SJCRH30 (cell line): Measurements from ENCODE around the gene BTG1. TPM values are rescaled to one million over a fixed set of nuclear protein-coding genes. Genes with fewer than 3 reads are reported as not detected.
A peak's percentile ranks its signal among the peaks of the same experiment; 100 is the strongest.

Experiments used
- DNase-seq, 2 experiments: peaks; one replicate each; pipeline ENCODE4 v3.0.0-alpha.2; 2015 to 2020
- H3K27ac ChIP-seq: fragments of 250-450 bp; sonication (Bioruptor Pico); 2 replicates; pipeline ENCODE4 v1.5.1; 2020; ENCODE audit warnings: mild to moderate bottlenecking, moderate library complexity
- H3K27me3 ChIP-seq: fragments of 250-450 bp; sonication (Bioruptor Pico); 2 replicates; pipeline ENCODE4 v1.5.1; 2020; ENCODE audit warnings: mild to moderate bottlenecking, moderate library complexity
- H3K36me3 ChIP-seq: fragments of 250-450 bp; sonication (Bioruptor Pico); 2 replicates; pipeline ENCODE4 v1.5.1; 2020; ENCODE audit warnings: mild to moderate bottlenecking, moderate library complexity
- H3K4me1 ChIP-seq: fragments of 250-450 bp; sonication (Bioruptor Pico); 2 replicates; pipeline ENCODE4 v1.5.1; 2020; ENCODE audit warnings: mild to moderate bottlenecking, moderate library complexity
- H3K4me3 ChIP-seq: fragments of 250-450 bp; sonication (Bioruptor Pico); 2 replicates; pipeline ENCODE4 v1.5.1; 2020; ENCODE audit warnings: mild to moderate bottlenecking, moderate library complexity
- H3K9me3 ChIP-seq: fragments of 250-450 bp; sonication (Bioruptor Pico); replicated peaks from 2 replicates; pipeline ENCODE4 v1.5.1; 2020; ENCODE audit warnings: mild to moderate bottlenecking, moderate library complexity
- total RNA-seq: library from RNA; depleted of rRNA; stranded (reverse); fragments of >200 nt; shearing (Covaris generic); gene quantifications from 2 replicates; pipeline ENCODE4 v1.2.3, GENCODE V29; 2014

Gene BTG1
- total RNA-seq, 1 experiment from 2014 or later, result 14.3 TPM

- H3K9me3 ChIP-seq, result no peaks in the 10 kb centered on the region
- H3K27ac ChIP-seq, result no peak overlapping the region
- no peak for DNase-seq
- H3K27me3 ChIP-seq, result no peaks in the 10 kb centered on the region
- no peaks in the 10 kb centered on the region for H3K36me3 ChIP-seq
- H3K4me1 ChIP-seq, result no peaks in the 10 kb centered on the region
- H3K4me3 ChIP-seq, result no peak overlapping the region
These were observed 19.1 kb upstream of the BTG1 start for GRCh38 chr12:92164712-92165111.

DNA sequence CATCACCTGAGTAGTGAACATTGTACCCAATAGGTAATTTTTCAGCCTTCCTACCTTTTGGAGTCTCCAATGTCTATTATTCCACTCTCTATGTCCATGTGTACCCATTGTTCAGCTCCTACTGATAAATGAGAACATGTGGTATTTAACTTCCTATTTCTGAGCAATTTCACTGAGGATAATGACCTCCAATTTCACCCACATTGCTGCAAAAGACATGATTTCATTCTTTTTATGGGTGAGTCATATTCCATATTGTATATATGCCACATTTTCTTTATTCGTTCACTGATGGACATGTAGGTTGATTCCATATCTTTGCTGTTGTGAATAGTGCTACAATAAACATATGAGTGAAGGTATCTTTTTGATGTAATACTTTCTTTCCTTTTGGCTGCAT lies 16.4 kb upstream of the BTG1 start:
- no peak for DNase-seq
- Histone ChIP-seq H3K4me3 (no peak overlapping the region), H3K36me3 (no peaks in the 10 kb centered on the region), H3K9me3 (no peaks in the 10 kb centered on the region), H3K4me1 (no peaks in the 10 kb centered on the region), H3K27ac (no peak overlapping the region), H3K27me3 (no peaks in the 10 kb centered on the region)

GRCh38 chr12:92158796-92159439 lies 13.3 kb upstream of the BTG1 start:
- Histone ChIP-seq H3K4me3 (no peak overlapping the region), H3K4me1 (no peaks in the 10 kb centered on the region), H3K36me3 (no peaks in the 10 kb centered on the region)

GRCh38 chr12:92156704-92157395 lies 11.2 kb upstream of the BTG1 start:
- Histone ChIP-seq H3K36me3 (no peaks in the 10 kb centered on the region), H3K9me3 (no peaks in the 10 kb centered on the region), H3K4me1 (no peaks in the 10 kb centered on the region), H3K27me3 (no peaks in the 10 kb centered on the region), H3K4me3 (no peak overlapping the region), H3K27ac (no peak overlapping the region)
- no peak for DNase-seq

More at GRCh38 chr12:92158796-92159439, 13.3 kb upstream of the BTG1 start:
- Histone ChIP-seq H3K27me3 (no peaks in the 10 kb centered on the region), H3K9me3 (no peaks in the 10 kb centered on the region), H3K27ac (no peak overlapping the region)
- no peak for DNase-seq

DNA sequence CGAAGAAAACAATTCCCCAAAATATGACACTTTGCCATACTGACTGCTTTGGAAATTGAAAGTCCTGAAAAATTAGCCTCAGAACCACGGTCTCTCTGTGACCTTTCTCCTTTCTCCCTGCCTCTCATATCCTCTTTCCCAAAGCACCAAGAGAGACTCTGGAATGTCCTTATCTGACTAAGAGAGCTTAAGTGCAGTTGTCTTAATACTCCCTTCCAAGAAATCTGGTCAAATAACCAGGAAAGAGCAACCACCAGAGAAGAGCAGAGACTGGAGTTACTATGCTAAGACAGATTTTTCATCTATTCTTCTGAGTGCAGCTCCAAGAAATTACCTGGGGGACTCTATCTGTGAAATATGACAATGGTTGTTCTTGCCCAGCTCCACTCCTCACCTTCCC lies 10.5 kb upstream of the BTG1 start:
- no peaks in the 10 kb centered on the region for H3K9me3 ChIP-seq
- H3K27me3 ChIP-seq, result no peaks in the 10 kb centered on the region
- no peak overlapping the region for H3K27ac ChIP-seq
- no peaks in the 10 kb centered on the region for H3K4me1 ChIP-seq
- H3K36me3 ChIP-seq, result no peaks in the 10 kb centered on the region
- no peak for DNase-seq
- no peak overlapping the region for H3K4me3 ChIP-seq

- H3K4me1 ChIP-seq, result no peaks in the 10 kb centered on the region
- no peaks in the 10 kb centered on the region for H3K9me3 ChIP-seq
- DNase-seq, result no peak
- no peaks in the 10 kb centered on the region for H3K36me3 ChIP-seq
- no peaks in the 10 kb centered on the region for H3K27me3 ChIP-seq
- H3K27ac ChIP-seq, result no peak overlapping the region
- no peak overlapping the region for H3K4me3 ChIP-seq
These were observed 10.1 kb upstream of the BTG1 start for GRCh38 chr12:92155733-92156132.

- no peak for DNase-seq
- Histone ChIP-seq H3K27ac (no peak overlapping the region), H3K4me1 (no peaks in the 10 kb centered on the region), H3K27me3 (no peaks in the 10 kb centered on the region), H3K9me3 (no peaks in the 10 kb centered on the region), H3K36me3 (no peaks in the 10 kb centered on the region), H3K4me3 (no peak overlapping the region)
These were observed 6.3 kb upstream of the BTG1 start for GRCh38 chr12:92151916-92152315.

- no peak overlapping the region for H3K4me3 ChIP-seq
- no peaks in the 10 kb centered on the region for H3K36me3 ChIP-seq
- no peak overlapping the region for H3K27ac ChIP-seq
- no peaks in the 10 kb centered on the region for H3K27me3 ChIP-seq
- no peaks in the 10 kb centered on the region for H3K9me3 ChIP-seq
- no peaks in the 10 kb centered on the region for H3K4me1 ChIP-seq
- DNase-seq, result no peak
These were observed 3.9 kb upstream of the BTG1 start for GRCh38 chr12:92149563-92149962.

- Histone ChIP-seq H3K4me3 (peak overlapping the region; percentile 90), H3K36me3 (peaks cover 15% of the 10 kb centered on the region), H3K4me1 (peaks cover 7% of the 10 kb centered on the region), H3K9me3 (no peaks in the 10 kb centered on the region), H3K27ac (no peak overlapping the region), H3K27me3 (no peaks in the 10 kb centered on the region)
- DNase-seq, result no peak
These were observed 1.8 kb upstream of the BTG1 start for GRCh38 chr12:92147491-92147890.

DNA sequence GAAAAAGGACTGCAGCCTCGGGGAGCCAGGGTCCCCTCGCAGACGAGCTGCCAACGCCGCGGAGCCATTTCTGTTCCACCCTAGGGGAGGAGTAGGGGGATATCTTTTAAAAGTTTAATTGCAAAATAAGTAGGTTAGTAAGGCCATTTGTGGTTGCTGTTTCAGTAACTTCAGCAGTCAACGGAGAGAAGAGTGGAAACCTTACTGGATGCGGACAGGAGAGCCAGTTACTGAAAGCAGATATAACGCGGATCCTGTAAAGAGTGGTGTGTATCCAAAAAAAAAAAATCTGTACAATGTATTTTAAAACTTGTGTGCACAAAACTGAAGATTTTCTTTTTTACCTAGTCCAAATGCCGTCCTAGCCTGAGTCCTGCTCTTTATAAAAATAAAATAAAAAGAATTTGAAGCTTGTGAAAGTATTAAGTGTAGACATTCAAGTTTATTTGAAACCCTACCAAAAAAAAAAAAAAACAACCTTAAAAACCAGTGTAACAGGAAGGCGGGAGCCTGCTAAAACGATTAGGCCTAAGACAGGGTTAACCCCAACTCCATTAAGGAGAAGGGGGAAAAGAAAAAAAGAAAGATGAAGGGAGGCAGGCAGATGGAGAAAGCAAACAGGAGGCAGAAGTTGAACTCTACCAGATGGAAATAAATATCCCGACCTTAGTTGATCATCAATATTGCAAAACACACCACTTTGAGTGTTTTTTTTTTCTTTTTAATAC lies 1.0 kb upstream of the BTG1 start:
- peak overlapping the region; percentile 90 for H3K4me3 ChIP-seq
- peak; percentile 11 to 43 for DNase-seq
- H3K27ac ChIP-seq, result peak overlapping the region; percentile 62
- H3K36me3 ChIP-seq, result peaks cover 21% of the 10 kb centered on the region
- H3K9me3 ChIP-seq, result no peaks in the 10 kb centered on the region
- no peaks in the 10 kb centered on the region for H3K27me3 ChIP-seq
- H3K4me1 ChIP-seq, result peaks cover 12% of the 10 kb centered on the region

DNA sequence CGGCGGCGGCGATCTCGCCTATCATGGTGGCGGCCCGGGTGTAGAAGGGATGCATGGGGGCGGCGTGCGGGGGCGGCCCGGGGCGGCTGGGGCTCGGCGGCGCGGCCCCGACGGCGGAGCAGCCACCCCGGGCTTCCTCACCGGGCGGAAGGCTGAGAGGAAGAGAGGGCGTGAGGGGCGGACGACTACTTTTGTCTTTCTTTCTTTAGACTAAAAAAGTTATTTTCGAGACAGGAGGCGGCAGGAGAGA lies 240 bp downstream of the BTG1 start:
- H3K27ac ChIP-seq, result peak overlapping the region; percentile 80
- H3K36me3 ChIP-seq, result peaks cover 27% of the 10 kb centered on the region
- peak overlapping the region; percentile 90 for H3K4me3 ChIP-seq
- no peaks in the 10 kb centered on the region for H3K27me3 ChIP-seq
- peaks cover 15% of the 10 kb centered on the region for H3K4me1 ChIP-seq
- H3K9me3 ChIP-seq, result no peaks in the 10 kb centered on the region
- DNase-seq, result no peak

DNA sequence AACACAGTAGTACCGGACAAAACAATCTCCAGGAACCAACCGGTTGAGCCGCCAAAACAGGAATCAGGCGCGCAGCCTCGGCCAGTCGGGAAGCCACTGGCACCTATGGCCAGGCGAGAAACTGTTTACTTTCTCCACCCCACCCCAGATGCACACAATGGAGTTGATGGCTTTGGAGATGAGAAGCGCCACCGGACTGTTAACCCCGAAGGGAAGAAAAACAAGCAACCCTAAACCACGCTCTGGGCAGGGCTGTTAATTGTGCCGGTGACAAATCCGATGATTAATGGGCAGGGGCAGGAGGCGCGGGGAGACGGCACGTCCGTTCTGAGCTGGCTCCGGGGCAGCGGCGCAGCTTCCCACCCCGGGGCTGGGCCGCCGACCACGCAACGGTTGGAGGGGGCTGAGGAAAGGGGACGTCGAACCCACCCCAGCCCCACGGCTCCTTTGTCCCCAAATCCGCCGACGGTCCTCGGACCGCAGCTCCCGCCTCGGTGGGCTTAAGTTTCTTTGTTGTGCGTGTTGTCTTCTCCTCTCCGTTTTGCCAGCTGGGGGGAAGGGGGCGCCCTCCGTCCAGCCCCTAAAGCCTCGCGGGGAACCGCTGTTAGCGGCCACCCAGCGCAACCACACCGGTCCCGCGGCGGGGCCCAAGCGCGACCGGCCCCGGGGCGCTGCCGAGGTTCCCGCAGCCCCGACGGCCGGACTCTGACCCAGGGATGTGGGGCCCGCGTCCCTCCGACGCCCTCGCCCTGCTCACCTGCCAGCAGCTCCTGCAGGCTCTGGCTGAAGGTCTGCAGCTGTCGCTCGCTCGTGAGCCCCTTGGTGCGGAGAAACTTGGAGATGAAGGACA lies 790 bp downstream of the BTG1 start:
- Histone ChIP-seq H3K4me3 (peak overlapping the region; percentile 90), H3K9me3 (no peaks in the 10 kb centered on the region), H3K27me3 (no peaks in the 10 kb centered on the region), H3K4me1 (peaks cover 19% of the 10 kb centered on the region), H3K36me3 (peaks cover 31% of the 10 kb centered on the region), H3K27ac (peak overlapping the region; percentile 80)
- peak; percentile 56 to 66 for DNase-seq

DNA sequence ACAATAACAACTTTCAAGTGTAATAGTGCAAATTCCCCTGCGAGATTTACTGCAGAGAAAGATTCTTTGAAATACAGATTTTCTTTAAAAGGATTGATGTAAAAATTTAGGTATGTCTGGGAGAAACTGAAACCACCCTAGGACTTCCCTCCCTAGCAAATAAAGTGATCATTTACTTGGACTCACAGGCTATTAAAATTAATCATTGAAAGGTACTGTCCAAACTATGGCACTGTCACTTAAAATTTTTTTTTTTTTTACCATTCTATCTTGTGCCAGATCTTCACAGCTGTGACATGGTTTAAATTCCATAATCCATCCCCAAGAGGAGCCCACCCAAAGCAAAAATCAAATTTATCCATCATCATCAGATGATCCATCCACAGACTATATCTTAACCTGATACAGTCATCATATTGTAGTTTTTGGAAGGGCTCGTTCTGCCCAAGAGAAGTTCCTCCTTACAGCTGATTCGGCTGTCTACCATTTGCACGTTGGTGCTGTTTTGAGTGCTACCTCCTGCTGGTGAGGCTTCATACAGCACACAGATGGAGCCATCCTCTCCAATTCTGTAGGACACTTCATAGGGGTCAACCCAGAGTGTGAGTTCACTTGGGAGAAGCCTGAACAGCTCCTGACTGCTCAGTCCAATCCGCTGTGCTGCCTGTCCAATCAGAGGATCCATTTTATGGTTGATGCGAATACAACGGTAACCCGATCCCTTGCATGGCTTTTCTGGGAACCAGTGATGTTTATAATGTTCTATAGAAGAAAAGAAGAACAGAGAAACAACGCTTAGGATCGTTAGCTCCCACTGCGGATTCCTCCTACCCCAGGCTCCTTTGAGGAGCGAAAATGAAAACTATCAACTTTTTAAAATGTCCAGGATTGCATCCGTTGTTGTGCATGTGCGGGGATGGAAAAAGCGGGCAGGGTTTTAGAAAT lies 1.7 kb downstream of the BTG1 start:
- Histone ChIP-seq H3K4me3 (peak overlapping the region; percentile 90), H3K27ac (peak overlapping the region; percentile 80), H3K9me3 (no peaks in the 10 kb centered on the region), H3K4me1 (peaks cover 25% of the 10 kb centered on the region), H3K27me3 (no peaks in the 10 kb centered on the region), H3K36me3 (peaks cover 35% of the 10 kb centered on the region)
- peak; percentile 80 to 91 for DNase-seq

- no peaks in the 10 kb centered on the region for H3K27me3 ChIP-seq
- no peak for DNase-seq
- no peak overlapping the region for H3K27ac ChIP-seq
- peak overlapping the region; percentile 90 for H3K4me3 ChIP-seq
- no peaks in the 10 kb centered on the region for H3K9me3 ChIP-seq
- peaks cover 40% of the 10 kb centered on the region for H3K36me3 ChIP-seq
- peaks cover 27% of the 10 kb centered on the region for H3K4me1 ChIP-seq
These were observed 2.4 kb downstream of the BTG1 start for GRCh38 chr12:92143258-92143657.
